ENCODE results near the gene IRAK2.
A peak's percentile ranks its signal among the peaks of the same experiment; 100 is the strongest.

IRAK2 gene

DNA sequence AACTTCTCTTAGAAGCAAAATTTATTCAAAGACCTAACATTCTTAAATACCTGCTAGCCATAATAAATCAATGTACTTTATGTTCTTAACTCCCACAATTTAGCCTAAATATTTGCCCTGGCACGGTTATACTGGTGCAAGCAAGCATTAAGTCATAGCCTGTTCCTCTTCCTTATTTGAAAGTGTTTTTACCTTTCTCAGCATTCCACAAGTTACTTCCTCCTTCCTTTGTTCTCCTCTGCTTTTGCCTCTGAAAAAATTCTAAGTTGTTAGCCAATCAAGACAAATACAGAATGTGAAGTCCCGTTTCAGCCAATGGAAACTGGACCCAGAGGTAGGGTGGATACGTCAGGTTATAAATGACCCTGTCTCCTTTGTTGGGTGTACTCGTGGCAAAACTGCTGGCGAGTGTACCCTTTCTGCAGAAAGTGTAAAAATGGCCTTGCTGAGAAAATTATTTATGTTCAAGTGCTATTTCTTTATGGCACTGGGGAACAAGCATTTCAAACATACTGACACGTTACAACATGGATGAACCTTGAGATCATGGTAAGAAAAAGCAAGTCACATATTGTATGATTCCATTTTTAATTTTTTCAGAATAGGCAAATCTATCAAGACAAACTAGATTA lies 80.5 kb downstream of the IRAK2 start:
- TF ChIP-seq CTCF (IDR thresholded peaks at IDR 0.05; ENCODE audit: low read depth, low read length): no peak
- DNase-seq (ENCODE audit: low read depth in 2 of 2): no peak
- H3K4me3 ChIP-seq (replicated peaks in 1 of 2; ENCODE audit: low read depth in 2 of 2, low read length in 2 of 2): no peak overlapping the region

- peak overlapping the region; percentile 46 to 88 for H3K4me3 ChIP-seq (replicated peaks in 1 of 2; ENCODE audit: low read depth in 2 of 2, low read length in 2 of 2)
- no peak for DNase-seq (ENCODE audit: low read depth in 2 of 2)
- no peak for TF ChIP-seq CTCF (IDR thresholded peaks at IDR 0.05; ENCODE audit: low read depth, low read length)
Measured at GRCh38 chr3:10247679-10248183, 83.0 kb downstream of the IRAK2 start.

DNA sequence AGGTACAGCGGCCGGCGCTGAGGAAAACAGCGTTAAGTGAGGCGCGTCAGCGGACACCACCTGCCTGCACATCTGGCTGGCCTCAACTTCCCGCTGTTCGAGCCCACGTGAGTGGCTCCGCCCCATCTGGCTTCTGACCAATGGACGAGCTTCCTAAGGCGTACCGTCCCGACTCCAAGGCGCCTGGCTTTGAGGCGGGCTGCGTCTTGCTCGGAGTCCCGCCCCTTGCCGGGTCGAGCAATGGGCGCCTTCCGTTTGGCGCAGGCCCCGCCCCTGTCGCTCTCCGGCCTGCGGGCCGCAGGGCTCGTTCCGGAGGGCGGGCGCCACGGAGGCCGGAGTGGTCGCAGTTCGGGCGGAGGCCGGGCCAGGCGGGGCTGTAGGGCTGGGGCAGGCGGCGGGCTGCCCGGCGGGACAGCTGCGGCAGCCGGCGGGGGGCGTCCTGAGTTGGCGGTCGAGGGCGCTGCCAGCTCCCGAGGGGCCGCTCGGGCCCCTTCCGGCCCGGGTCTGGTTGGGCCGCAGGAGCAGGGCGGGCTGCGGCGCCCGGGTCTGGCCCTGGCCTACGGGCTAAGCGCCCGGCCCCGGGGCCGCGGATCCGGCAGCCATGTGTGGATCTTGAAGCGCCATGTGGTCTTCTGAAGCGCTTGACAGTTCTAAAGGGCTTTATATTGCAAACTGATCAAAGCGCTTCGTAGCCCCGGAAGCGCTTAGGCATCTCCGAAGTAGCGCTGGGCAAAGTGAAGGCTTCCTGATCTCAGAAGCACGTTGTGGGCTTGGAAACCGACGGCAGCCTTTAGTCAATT lies 83.7 kb downstream of the IRAK2 start, which contains the start of gene TATDN2:
TATDN2 (plus strand) TSS at position 276 of the 800 bp plus-strand sequence. CDS start 742 bp downstream, outside the sequence.
- no peak for TF ChIP-seq CTCF (IDR thresholded peaks at IDR 0.05; ENCODE audit: low read depth, low read length)
- H3K4me3 ChIP-seq (replicated peaks in 1 of 2; ENCODE audit: low read depth in 2 of 2, low read length in 2 of 2): peak within 1 kb of the TSS; percentile 78 to 88

DNA sequence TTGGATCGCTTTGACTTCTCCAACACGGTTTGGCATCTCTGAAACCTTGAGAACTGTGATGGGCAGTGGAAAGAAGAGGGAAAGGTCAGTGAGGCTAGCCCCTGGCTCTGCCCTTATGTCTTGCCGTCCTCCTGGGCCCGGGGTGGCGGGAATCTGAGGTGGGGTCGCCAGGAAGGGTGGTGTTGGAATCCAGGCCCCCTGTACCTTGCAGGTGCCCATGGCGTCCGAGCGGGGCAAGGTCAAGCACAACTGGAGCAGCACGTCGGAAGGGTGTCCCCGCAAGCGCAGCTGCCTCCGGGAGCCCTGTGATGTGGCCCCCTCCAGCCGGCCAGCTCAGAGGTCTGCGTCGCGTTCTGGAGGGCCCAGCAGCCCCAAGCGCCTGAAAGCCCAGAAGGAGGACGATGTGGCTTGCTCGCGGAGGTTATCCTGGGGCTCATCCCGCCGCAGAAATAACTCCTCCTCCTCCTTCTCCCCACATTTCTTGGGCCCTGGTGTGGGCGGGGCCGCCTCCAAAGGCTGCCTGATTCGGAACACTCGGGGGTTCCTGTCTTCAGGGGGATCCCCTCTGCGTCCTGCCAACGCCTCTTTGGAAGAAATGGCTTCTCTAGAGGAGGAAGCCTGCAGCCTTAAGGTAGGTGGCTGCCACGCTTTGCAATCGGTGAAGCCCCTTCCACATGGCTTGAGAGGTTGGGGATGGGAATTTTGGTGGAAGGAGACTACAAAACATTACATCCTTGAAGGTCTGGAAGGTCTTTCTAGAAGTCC lies 84.4 kb downstream of the IRAK2 start:
- peak overlapping the region; percentile 78 to 88 for H3K4me3 ChIP-seq (replicated peaks in 1 of 2; ENCODE audit: low read depth in 2 of 2, low read length in 2 of 2)
- no peak for DNase-seq (ENCODE audit: low read depth in 2 of 2)
- TF ChIP-seq CTCF (IDR thresholded peaks at IDR 0.05; ENCODE audit: low read depth, low read length): no peak

More for the DNA sequence above, 83.7 kb downstream of the IRAK2 start, which contains the start of gene TATDN2:
- DNase-seq (ENCODE audit: low read depth in 2 of 2): peak; percentile 97 to 98

GRCh38 chr3:10249833-10250232 lies 85.1 kb downstream of the IRAK2 start:
- peak overlapping the region; percentile 78 to 88 for H3K4me3 ChIP-seq (replicated peaks in 1 of 2; ENCODE audit: low read depth in 2 of 2, low read length in 2 of 2)
- no peak for DNase-seq (ENCODE audit: low read depth in 2 of 2)
- no peak for TF ChIP-seq CTCF (IDR thresholded peaks at IDR 0.05; ENCODE audit: low read depth, low read length)

DNA sequence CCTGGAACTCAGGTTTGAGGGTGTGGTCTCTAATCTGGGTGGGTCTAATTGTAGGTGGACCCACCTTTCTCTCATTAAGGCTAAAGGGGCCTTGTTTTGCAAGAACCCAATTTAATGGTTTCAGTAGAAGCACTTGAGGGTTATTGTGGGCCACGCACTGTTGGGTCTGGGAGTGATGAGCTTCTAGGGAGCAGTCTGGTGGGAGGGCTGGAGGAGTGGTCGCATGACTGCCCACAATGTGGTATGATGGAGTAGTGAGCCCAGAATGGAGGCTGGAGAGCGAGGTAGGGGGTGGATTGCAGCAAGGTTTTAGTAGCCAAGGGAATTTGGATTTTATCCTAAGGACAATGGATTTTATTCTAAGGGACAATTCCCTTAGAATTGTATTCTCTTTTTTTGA lies 86.3 kb downstream of the IRAK2 start:
- peak overlapping the region in 1 of 2 donors; percentile 88 for H3K4me3 ChIP-seq (replicated peaks in 1 of 2; ENCODE audit: low read depth in 2 of 2, low read length in 2 of 2)
- no peak for DNase-seq (ENCODE audit: low read depth in 2 of 2)
- TF ChIP-seq CTCF (IDR thresholded peaks at IDR 0.05; ENCODE audit: low read depth, low read length): no peak
